HG03520 (cell line): ENCODE measurements around the gene PXK.
"Not testable (repeated sequence)": the region's sequence is repeated elsewhere in the genome, so short reads cannot be mapped to it uniquely, and the experiment has no call there.

Source experiments
- ATAC-seq: cut with Tn5 transposase; IDR thresholded peaks from one replicate; pipeline ENCODE4 v1.9.1; 2021; ENCODE audit warnings: mild to moderate bottlenecking, moderate library complexity; ENCODE audit not compliant: unreplicated experiment

The PXK gene

GRCh38 chr3:58332575-58333188 lies at the start of gene PXK:
Gene PXK (plus strand): TSS chr3:58332892. CDS start chr3:58332989, 97 bp downstream.
- ATAC-seq: peak; percentile 90

GRCh38 chr3:58285334-58285733 lies 47.4 kb upstream of the PXK start:
- ATAC-seq: no peak

- ATAC-seq: no peak
Measured at GRCh38 chr3:58287354-58287753, 45.3 kb upstream of the PXK start.

GRCh38 chr3:58288011-58288728 lies 44.5 kb upstream of the PXK start:
- ATAC-seq: no peak

- ATAC-seq: not testable (repeated sequence)
Measured at GRCh38 chr3:58288964-58289613, 43.6 kb upstream of the PXK start.

GRCh38 chr3:58290446-58290845 lies 42.2 kb upstream of the PXK start:
- not testable (repeated sequence) for ATAC-seq

- ATAC-seq: no peak
Measured at GRCh38 chr3:58291671-58292338, 40.9 kb upstream of the PXK start.

- no peak for ATAC-seq
Measured at GRCh38 chr3:58292866-58293265, 39.8 kb upstream of the PXK start.

- no peak for ATAC-seq
Measured at GRCh38 chr3:58293516-58293915, 39.2 kb upstream of the PXK start.

GRCh38 chr3:58296269-58296668 lies 36.4 kb upstream of the PXK start:
- ATAC-seq: no peak

- no peak for ATAC-seq
Measured at GRCh38 chr3:58296843-58297242, 35.8 kb upstream of the PXK start.

GRCh38 chr3:58298190-58298589 lies 34.5 kb upstream of the PXK start:
- ATAC-seq: no peak

- ATAC-seq: no peak
Measured at GRCh38 chr3:58299075-58299474, 33.6 kb upstream of the PXK start.

- ATAC-seq: no peak
Measured at GRCh38 chr3:58299839-58300516, 32.7 kb upstream of the PXK start.

- peak; percentile 82 for ATAC-seq
Measured at GRCh38 chr3:58305882-58306711, 26.6 kb upstream of the PXK start, which contains the start of the genes HTD2 and RPP14. Gene HTD2 (plus strand): TSS chr3:58306520. CDS start chr3:58317614, 11,094 bp downstream. Gene RPP14 (plus strand): TSS chr3:58306245. CDS start chr3:58310330, 4,085 bp downstream.

- no peak for ATAC-seq
Measured at GRCh38 chr3:58307639-58308215, 25.0 kb upstream of the PXK start.

- ATAC-seq: no peak
Measured at GRCh38 chr3:58308728-58309127, 24.0 kb upstream of the PXK start.

- ATAC-seq: no peak
Measured at GRCh38 chr3:58317811-58318210, 14.9 kb upstream of the PXK start.

- ATAC-seq: no peak
Measured at GRCh38 chr3:58321791-58322190, 10.9 kb upstream of the PXK start.

GRCh38 chr3:58322793-58323192 lies 9.9 kb upstream of the PXK start:
- no peak for ATAC-seq
